Naive B cell (primary cell): Measurements from ENCODE around the gene PGA5. TPM values are rescaled to one million over a fixed set of nuclear protein-coding genes. Genes with fewer than 3 reads are reported as not detected.
"Not testable (repeated sequence)": the region's sequence is repeated elsewhere in the genome, so short reads cannot be mapped to it uniquely, and the experiment has no call there.

Experiments
- ATAC-seq, 2 donors: fragments of 150-1000 bp; cut with Tn5 transposase; 2 replicates each; pipeline ENCODE4 v1.10.0; 2021; ENCODE audit warnings: low read depth in 2 of 2, mild to moderate bottlenecking in 2 of 2, moderate library complexity in 2 of 2
- DNase-seq: peaks from one replicate; pipeline ENCODE4 v3.0.0; 2022
- H3K27ac Mint-ChIP-seq, 6 donors: one replicate each; pipeline ENCODE4 v1.8.0; 2020 to 2022; ENCODE audit warnings: mild to moderate bottlenecking in 6 of 6, mixed read lengths in 6 of 6, moderate library complexity in 5 of 6, inconsistent platforms in 2 of 6
- H3K27me3 Mint-ChIP-seq, 3 donors: one replicate each; pipeline ENCODE4 v1.8.0; 2021 to 2022; ENCODE audit warnings: mixed read lengths in 3 of 3, mild to moderate bottlenecking in 1 of 3
- H3K36me3 Mint-ChIP-seq, 2 donors: one replicate each; pipeline ENCODE4 v1.8.0; 2020 to 2022; ENCODE audit warnings: mixed read lengths in 2 of 2, inconsistent platforms in 1 of 2, mild to moderate bottlenecking in 1 of 2
- H3K4me1 Mint-ChIP-seq, 3 donors: one replicate each; pipeline ENCODE4 v1.8.0; 2020 to 2022; ENCODE audit warnings: mixed read lengths in 3 of 3, inconsistent platforms in 1 of 3, mild to moderate bottlenecking in 1 of 3, moderate library complexity in 1 of 3
- H3K4me3 Mint-ChIP-seq, 8 donors: one replicate each; pipeline ENCODE4 v1.8.0; 2020 to 2022; ENCODE audit warnings: mild to moderate bottlenecking in 8 of 8, mixed read lengths in 8 of 8, moderate library complexity in 8 of 8, inconsistent platforms in 2 of 8
- H3K9me3 Mint-ChIP-seq, 7 donors: one replicate each; pipeline ENCODE4 v1.8.0; 2020 to 2022; ENCODE audit warnings: mixed read lengths in 7 of 7, mild to moderate bottlenecking in 5 of 7, inconsistent platforms in 2 of 7, moderate library complexity in 1 of 7
- polyA plus RNA-seq, 6 donors: library from polyadenylated mRNA; unstranded; fragments of 300-500 nt; fragmentation: Illumina TruSeq; gene quantifications; one replicate each; pipeline ENCODE4 v1.2.3, GENCODE V29; 2021; ENCODE audit warnings: low read depth in 6 of 6

The PGA5 gene
- polyA plus RNA-seq, result not detected

DNA sequence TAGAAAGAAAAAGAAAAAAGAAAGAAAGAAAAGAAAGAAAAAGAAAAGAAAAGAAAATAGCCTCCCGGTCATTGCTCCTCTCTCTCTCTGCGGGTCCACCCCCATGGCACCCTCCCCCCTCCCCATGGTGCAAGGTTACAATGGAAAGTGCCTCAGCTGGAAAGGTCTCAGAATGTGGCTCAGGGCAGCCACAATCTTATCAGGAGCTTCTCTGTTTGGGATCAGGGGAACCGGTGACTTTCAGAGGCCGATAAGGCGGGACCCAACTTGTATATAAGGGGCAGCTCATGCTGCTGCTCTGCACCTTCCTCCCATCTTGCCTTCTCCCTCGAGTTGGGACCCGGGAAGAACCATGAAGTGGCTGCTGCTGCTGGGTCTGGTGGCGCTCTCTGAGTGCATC is at the start of gene PGA5:
PGA5 (plus strand) TSS at position 301 of the 400 bp plus-strand sequence; CDS start at position 353, 52 bp downstream.
- DNase-seq, H3K4me1 Mint-ChIP-seq, H3K4me3 Mint-ChIP-seq, H3K27me3 Mint-ChIP-seq, H3K9me3 Mint-ChIP-seq, ATAC-seq, H3K27ac Mint-ChIP-seq, H3K36me3 Mint-ChIP-seq: not testable (repeated sequence)

DNA sequence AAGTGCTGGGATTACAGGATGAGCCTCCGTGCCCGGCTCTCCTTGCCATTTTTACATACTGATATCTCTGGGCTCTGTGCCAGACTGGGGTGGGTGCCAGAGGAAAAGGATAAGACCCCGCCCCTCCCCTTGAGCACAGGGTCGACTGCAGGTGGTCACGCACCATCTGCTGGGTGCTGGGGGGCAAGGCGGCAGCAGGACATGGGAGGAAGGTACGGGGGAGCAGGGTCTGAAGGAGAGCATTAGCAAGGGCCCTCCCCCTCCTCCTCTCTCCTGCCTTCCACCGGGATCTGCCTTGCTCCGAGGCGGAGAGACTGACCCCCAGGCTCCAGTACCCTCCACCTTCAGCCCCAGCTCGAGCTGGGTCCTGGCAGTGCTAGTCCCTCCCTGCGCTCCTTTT is 47.4 kb upstream of the PGA5 start:
- H3K9me3 Mint-ChIP-seq, result peaks cover 0 to 4% (median 0%) of the 10 kb centered on the region in 7 donors

DNA sequence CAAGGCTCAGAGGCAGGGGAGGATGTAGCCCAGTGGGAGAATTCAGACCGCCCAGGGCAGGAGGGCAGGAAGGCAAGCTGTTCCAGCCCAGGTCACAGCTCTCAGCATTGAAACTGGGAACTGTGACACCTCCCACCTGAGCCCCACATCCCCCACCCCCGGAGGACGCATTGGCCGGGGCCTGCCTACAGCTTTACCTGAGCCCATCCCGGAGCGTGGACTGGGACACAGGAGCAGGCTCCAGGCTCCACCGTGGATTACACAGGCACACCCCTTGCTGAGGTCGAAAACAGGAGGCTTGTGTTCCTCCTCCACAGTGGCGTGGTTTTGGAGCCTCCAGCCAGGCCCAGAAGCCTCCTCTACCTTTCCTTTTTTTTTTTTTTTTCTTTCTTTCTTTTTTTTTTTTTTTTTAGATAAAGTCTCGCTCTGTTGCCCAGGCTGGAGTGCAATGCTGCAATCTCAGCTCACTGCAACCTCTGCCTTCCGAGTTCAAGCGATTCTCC is 46.8 kb upstream of the PGA5 start:
- peaks cover 11 to 32% (median 18%) of the 10 kb centered on the region in 3 donors for H3K27me3 Mint-ChIP-seq
- H3K9me3 Mint-ChIP-seq, result peaks cover 0 to 4% (median 0%) of the 10 kb centered on the region in 7 donors
- DNase-seq, result no peak
- H3K36me3 Mint-ChIP-seq, result no peaks in the 10 kb centered on the region
- H3K27ac Mint-ChIP-seq, result no peak overlapping the region
- H3K4me3 Mint-ChIP-seq, result no peak overlapping the region
- no peak for ATAC-seq
- H3K4me1 Mint-ChIP-seq, result peaks cover 0 to 4% (median 0%) of the 10 kb centered on the region in 3 donors

More for the DNA sequence above, 47.4 kb upstream of the PGA5 start:
- Mint-ChIP-seq H3K27me3 (peaks cover 11 to 29% (median 18%) of the 10 kb centered on the region in 3 donors), H3K4me3 (no peak overlapping the region), H3K27ac (no peak overlapping the region), H3K4me1 (peaks cover 0 to 4% (median 0%) of the 10 kb centered on the region in 3 donors), H3K36me3 (no peaks in the 10 kb centered on the region)
- no peak for ATAC-seq
- no peak for DNase-seq

DNA sequence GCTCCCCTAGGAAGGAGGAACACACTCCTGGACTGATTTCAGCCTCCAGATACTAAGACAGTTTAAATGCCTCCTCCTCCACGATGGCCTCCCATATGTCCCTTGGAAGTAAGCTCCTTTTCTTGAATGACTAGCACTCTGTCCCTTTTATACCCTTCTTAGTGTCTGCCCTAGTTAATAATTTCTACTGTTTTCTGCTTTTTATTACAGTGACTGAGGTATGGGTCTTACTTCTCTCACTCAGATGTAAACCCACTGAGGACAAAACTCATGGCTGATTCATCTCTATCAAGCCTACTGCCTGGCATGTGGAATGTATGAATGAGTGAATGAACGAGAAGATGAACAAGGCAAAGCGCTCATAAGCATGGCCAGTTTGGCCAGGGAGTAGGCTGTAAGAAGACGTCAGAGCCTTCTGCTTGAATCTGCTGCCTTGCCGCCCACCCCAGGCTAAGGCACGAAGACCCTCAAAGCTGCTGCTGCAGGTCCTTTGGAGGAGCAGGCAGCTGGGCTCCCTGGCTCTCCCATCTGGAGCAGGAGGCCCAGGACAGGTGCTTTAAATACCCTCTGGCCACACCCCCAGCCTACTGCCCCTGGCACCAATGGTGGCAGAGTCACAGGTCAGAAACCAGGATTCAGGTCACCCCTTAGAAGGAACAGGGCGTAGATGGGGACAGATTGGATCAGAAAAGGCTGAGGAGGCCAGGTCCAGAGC is 45.8 kb upstream of the PGA5 start:
- H3K27me3 Mint-ChIP-seq, result peaks cover 11 to 38% (median 21%) of the 10 kb centered on the region in 3 donors
- ATAC-seq, result no peak
- H3K36me3 Mint-ChIP-seq, result no peaks in the 10 kb centered on the region
- H3K9me3 Mint-ChIP-seq, result peaks cover 0 to 4% (median 0%) of the 10 kb centered on the region in 7 donors
- no peak for DNase-seq
- peaks cover 0 to 4% (median 0%) of the 10 kb centered on the region in 3 donors for H3K4me1 Mint-ChIP-seq
- H3K27ac Mint-ChIP-seq, result no peak overlapping the region
- peak overlapping the region in 1 of 8 donors; percentile 3 for H3K4me3 Mint-ChIP-seq

DNA sequence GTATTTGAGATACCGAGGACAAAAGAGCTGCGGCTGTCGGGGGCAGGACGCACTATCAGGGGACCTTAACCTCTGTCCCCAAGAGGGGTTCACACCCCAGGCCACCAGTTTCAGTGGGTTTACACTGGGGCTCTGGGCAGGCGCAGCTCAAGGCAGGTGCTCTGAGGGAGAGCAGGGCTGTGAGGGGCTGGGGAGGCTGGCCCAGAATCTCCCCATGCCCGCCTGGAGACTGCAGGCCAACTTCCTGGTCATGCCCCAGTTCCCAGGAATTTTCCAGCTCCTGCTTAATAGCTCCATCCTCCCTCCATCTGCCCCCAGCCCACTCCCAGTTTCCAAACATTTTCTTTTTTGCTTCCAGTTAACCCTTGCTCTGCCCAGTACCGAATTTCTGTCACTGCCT is 45.3 kb upstream of the PGA5 start:
- no peak for DNase-seq
- Mint-ChIP-seq H3K27me3 (peaks cover 11 to 44% (median 27%) of the 10 kb centered on the region in 3 donors), H3K9me3 (peaks cover 0 to 4% (median 0%) of the 10 kb centered on the region in 7 donors), H3K4me1 (peaks cover 0 to 4% (median 0%) of the 10 kb centered on the region in 3 donors), H3K4me3 (no peak overlapping the region), H3K36me3 (no peaks in the 10 kb centered on the region), H3K27ac (no peak overlapping the region)
- no peak for ATAC-seq

- Mint-ChIP-seq H3K27ac (no peak overlapping the region), H3K4me1 (peaks cover 0 to 4% (median 0%) of the 10 kb centered on the region in 3 donors), H3K9me3 (peaks cover 0 to 4% (median 0%) of the 10 kb centered on the region in 7 donors), H3K4me3 (no peak overlapping the region), H3K27me3 (peaks cover 11 to 53% (median 29%) of the 10 kb centered on the region in 3 donors), H3K36me3 (no peaks in the 10 kb centered on the region)
- ATAC-seq, result no peak
- no peak for DNase-seq
Measured at GRCh38 chr11:61198361-61198760, 42.6 kb upstream of the PGA5 start.

DNA sequence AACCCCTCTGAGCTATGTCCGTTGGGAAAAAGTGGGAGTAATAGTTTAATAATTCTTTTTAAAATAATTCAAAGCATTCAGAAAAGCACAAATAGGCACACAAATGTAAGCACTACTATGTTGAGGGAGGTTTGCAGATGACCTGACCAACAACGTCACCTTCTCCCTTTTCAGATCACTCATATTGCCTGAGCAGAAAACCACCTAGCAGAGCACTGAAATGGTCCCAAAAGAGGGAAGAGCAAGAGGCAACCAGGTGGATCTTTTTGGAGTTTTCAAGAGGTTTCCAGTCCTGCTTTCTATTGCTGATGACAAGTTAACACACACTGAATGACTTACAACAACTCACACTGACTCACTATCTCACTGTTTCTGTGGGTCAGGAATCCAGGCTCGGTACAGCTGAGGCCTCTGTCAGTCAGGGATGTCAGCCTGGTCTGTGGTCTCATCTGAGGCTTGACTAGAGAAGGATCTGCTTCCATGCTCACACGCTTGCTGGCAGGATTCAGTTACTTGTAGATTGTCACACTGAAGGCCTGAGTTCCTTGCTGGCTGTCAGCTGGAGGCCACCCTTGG is 41.9 kb upstream of the PGA5 start:
- Mint-ChIP-seq H3K36me3 (no peaks in the 10 kb centered on the region), H3K9me3 (peaks cover 0 to 4% (median 0%) of the 10 kb centered on the region in 7 donors), H3K27me3 (peaks cover 11 to 51% (median 29%) of the 10 kb centered on the region in 3 donors), H3K27ac (no peak overlapping the region), H3K4me1 (peaks cover 0 to 4% (median 0%) of the 10 kb centered on the region in 3 donors), H3K4me3 (no peak overlapping the region)
- DNase-seq (no peak), ATAC-seq (no peak)

- H3K4me3 Mint-ChIP-seq, result no peak overlapping the region
- H3K36me3 Mint-ChIP-seq, result no peaks in the 10 kb centered on the region
- ATAC-seq, result no peak
- DNase-seq, result no peak
- H3K9me3 Mint-ChIP-seq, result peaks cover 0 to 3% (median 0%) of the 10 kb centered on the region in 7 donors
- H3K27ac Mint-ChIP-seq, result no peak overlapping the region
- H3K27me3 Mint-ChIP-seq, result peaks cover 9 to 42% (median 19%) of the 10 kb centered on the region in 3 donors
- H3K4me1 Mint-ChIP-seq, result no peaks in the 10 kb centered on the region
Measured at GRCh38 chr11:61201476-61201875, 39.5 kb upstream of the PGA5 start.

DNA sequence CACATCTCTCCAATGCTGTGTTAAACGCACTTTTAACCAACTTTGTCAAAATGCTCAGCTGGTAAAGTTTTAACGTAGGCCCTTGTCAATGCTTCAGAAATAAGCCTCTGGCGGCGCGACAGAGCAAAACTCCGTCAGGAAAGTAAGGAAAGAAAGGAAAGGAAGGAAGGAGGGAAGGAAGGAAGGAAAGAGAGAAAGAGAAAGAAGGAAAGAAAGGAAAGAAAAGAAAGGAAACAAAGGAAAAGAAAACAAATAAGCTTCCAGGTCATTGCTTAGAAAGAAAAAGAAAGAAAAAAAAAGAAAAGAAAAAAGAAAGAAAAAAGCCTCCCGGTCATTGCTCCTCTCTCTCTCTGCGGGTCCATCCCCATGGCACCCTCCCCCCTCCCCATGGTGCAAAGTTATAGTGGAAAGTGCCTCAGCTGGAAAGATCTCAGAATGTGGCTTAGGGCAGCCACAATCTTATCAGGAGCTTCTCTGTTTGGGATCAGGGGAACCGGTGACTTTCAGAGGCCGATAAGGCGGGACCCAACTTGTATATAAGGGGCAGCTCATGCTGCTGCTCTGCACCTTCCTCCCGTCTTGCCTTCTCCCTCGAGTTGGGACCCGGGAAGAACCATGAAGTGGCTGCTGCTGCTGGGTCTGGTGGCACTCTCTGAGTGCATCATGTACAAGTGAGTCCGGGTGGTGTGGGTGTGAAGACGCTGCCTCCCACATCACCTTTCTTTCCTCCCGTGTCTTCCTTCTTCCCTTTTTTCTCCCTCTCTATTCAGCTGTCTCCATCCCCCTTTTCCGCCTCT is 37.8 kb upstream of the PGA5 start, which contains the start of gene PGA3:
PGA3 (plus strand) TSS at position 566 of the 797 bp plus-strand sequence; CDS start at position 616, 50 bp downstream.
- not testable (repeated sequence) for H3K4me1 Mint-ChIP-seq, H3K36me3 Mint-ChIP-seq, DNase-seq, ATAC-seq, H3K4me3 Mint-ChIP-seq, H3K9me3 Mint-ChIP-seq
- peaks cover 9 to 42% (median 19%) of the 10 kb centered on the region in 3 donors for H3K27me3 Mint-ChIP-seq
- peak within 1 kb of the TSS in 1 of 6 donors; percentile 33 for H3K27ac Mint-ChIP-seq

- not testable (repeated sequence) for ATAC-seq, DNase-seq, H3K27ac Mint-ChIP-seq, H3K4me3 Mint-ChIP-seq, H3K36me3 Mint-ChIP-seq, H3K4me1 Mint-ChIP-seq, H3K9me3 Mint-ChIP-seq
- peaks cover 9 to 42% (median 19%) of the 10 kb centered on the region in 3 donors for H3K27me3 Mint-ChIP-seq
Measured at GRCh38 chr11:61203873-61204272, 37.1 kb upstream of the PGA5 start.

DNA sequence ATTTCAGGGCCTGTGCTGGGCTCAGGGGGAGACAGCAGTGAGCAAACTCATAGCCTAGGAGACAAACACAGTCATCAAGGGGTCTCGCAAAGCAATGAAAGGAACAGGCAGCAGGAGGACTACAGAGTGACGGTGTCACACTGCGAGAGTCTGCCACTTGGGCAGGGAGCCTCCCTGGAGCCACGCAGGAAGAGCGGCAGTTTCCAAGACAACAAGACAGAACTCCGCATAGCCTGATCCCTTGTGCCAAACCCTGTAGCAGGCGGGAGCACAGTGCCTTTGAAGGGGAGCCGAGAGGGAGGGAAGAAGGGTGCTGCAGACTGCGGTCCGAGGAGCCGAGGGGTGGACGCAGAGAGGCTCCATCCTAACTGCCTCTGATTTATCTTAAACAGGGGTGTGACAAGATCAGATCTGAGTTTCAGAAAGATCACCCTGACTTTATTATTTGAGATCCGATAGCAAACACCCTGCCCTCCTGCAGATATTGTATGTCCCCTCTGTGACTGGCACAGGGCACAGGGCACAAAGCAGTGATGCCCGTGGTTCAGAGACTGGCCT is 36.4 kb upstream of the PGA5 start:
- H3K4me1 Mint-ChIP-seq, H3K36me3 Mint-ChIP-seq, ATAC-seq, H3K9me3 Mint-ChIP-seq, DNase-seq: not testable (repeated sequence)
- Mint-ChIP-seq H3K27me3 (peaks cover 9 to 36% (median 19%) of the 10 kb centered on the region in 3 donors), H3K27ac (peak overlapping the region in 1 of 6 donors; percentile 33), H3K4me3 (peak overlapping the region in 1 of 8 donors; percentile 43)

DNA sequence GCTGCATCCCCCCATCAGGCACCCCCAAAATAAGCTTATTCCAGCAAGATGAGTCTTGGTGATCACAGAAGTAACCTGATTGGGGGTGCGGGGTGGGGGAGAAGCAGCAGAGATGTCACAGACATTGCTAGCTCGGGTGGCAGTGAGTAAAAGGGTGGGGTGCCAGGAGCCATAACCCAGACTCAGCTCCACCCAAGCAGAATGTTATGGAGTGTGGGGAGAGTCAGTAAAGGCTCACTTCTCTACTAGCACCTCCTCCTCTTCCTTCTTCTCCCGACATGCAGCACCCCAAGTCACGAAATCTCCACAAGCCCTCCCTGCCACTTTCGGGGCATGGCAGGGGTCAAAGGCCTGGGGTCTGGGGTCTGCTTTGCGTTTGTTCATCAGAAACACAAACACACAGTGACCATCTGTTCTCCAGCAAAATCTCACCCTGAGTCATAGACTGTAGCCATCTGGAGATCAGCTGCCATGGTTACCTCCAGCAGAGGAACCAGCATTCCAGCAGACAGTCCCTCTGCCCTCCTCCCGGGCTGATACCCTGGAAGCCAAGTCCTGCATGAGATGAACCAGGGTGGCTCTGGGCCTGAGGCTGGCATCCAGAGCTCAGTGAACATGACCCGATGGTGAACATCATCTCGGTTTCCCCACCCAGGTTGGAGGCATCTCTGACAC is 33.2 kb upstream of the PGA5 start:
- H3K9me3 Mint-ChIP-seq, H3K27ac Mint-ChIP-seq, H3K4me1 Mint-ChIP-seq, DNase-seq, ATAC-seq, H3K4me3 Mint-ChIP-seq, H3K36me3 Mint-ChIP-seq: not testable (repeated sequence)
- H3K27me3 Mint-ChIP-seq, result peaks cover 5 to 18% (median 8%) of the 10 kb centered on the region in 3 donors
